ENCODE measurements around the gene DVL1. TPM values are rescaled to one million over a fixed set of nuclear protein-coding genes. Genes with fewer than 3 reads are reported as not detected.

DVL1 gene
- total and polyA plus RNA-seq, 2 of the 13 experiments (the other 11 are each of a cell fraction or from before 2014, with no cell fraction given) = 30.8 to 60.4 TPM

- TF ChIP-seq POLR2A (IDR thresholded peaks at IDR 0.05; ENCODE audit: insufficient read depth in 1 of 2, low read depth in 2 of 2, low read length in 2 of 2) (0 out of 4 replicates have a peak, but pooled peaks of 1 of the 2 experiments have one; percentile 30), ZMYM4 (CRISPR knock-in tag; IDR thresholded peaks at IDR 0.05) (no peak), KLF16 (CRISPR knock-in tag; IDR thresholded peaks at IDR 0.05) (no peak), RBFOX2 (IDR thresholded peaks at IDR 0.05; ENCODE audit: low read depth, low read length) (peak; percentile 50), GPN1 (CRISPR knock-in tag; IDR thresholded peaks at IDR 0.05; ENCODE audit: borderline replicate concordance) (no peak), ZBTB25 (CRISPR knock-in tag; IDR thresholded peaks at IDR 0.05) (no peak), ZNF605 (CRISPR knock-in tag; IDR thresholded peaks at IDR 0.05) (no peak), MTF2 (CRISPR knock-in tag; IDR thresholded peaks at IDR 0.05; ENCODE audit: borderline replicate concordance) (no peak), ZNF468 (CRISPR knock-in tag; IDR thresholded peaks at IDR 0.05) (no peak), RCOR2 (CRISPR knock-in tag; IDR thresholded peaks at IDR 0.05) (no peak), DNMT3B (CRISPR knock-in tag; conservative IDR thresholded peaks at IDR 0.05) (no peak; the same call in 1 of the 2 replicates), DNMT1 (CRISPR knock-in tag; IDR thresholded peaks at IDR 0.05) (no peak), CREM (IDR thresholded peaks at IDR 0.05) (no peak), CREM (CRISPR knock-in tag; IDR thresholded peaks at IDR 0.05) (no peak), ZNF691 (CRISPR knock-in tag; IDR thresholded peaks at IDR 0.05; ENCODE audit: borderline replicate concordance, low read depth) (no peak), NCOR1 (IDR thresholded peaks at IDR 0.05; ENCODE audit: borderline replicate concordance, low read length) (no peak), DDIT3 (CRISPR knock-in tag; IDR thresholded peaks at IDR 0.05) (no peak), ZFP37 (CRISPR knock-in tag; IDR thresholded peaks at IDR 0.05; ENCODE audit: borderline replicate concordance) (no peak), JUND (CRISPR knock-in tag; IDR thresholded peaks at IDR 0.05) (peak; percentile 58; the same call in 1 of the 2 replicates), ZNF230 (CRISPR knock-in tag; IDR thresholded peaks at IDR 0.05) (no peak), TOPORS (CRISPR knock-in tag; IDR thresholded peaks at IDR 0.05) (no peak), YY1 (IDR thresholded peaks at IDR 0.05; ENCODE audit: insufficient read depth, insufficient replicate concordance, low read depth, low read length) (no peak), JUN (CRISPR knock-in tag; IDR thresholded peaks at IDR 0.05) (no peak), XRCC5 (optimal IDR thresholded peaks at IDR 0.05; ENCODE audit: low read length) (no peak), AKNA (CRISPR knock-in tag; IDR thresholded peaks at IDR 0.05; ENCODE audit: borderline replicate concordance) (no peak)
Measured at GRCh38 chr1:1305300-1306069, 43.7 kb downstream of the DVL1 start (continued).

All from HepG2 (cell line).